GM23338 (cell line): ENCODE measurements around the gene NCAPH2. TPM values are rescaled to one million over a fixed set of nuclear protein-coding genes. Genes with fewer than 3 reads are reported as not detected.
"Not testable (repeated sequence)": the region's sequence is repeated elsewhere in the genome, so short reads cannot be mapped to it uniquely, and the experiment has no call there.

Source experiments
- ATAC-seq: fragments of 200-7000 bp; cut with Tn5 transposase; 3 replicates; pipeline ENCODE4 v1.9.1; 2020
- DNase-seq: peaks from one replicate; pipeline ENCODE4 v3.0.0-alpha.2; 2015; ENCODE audit warnings: low spot score
- H2AFZ ChIP-seq: fragments of 200-600 bp; sonication (generic); 2 replicates; pipeline ENCODE4 v1.8.0; 2016; ENCODE audit warnings: antibody characterized with exemption, mild to moderate bottlenecking, moderate library complexity
- H3F3A ChIP-seq: fragments of 200-600 bp; sonication (generic); replicated peaks from 2 replicates; pipeline ENCODE4 v1.8.0; 2017; ENCODE audit warnings: antibody characterized with exemption, mixed run types, low read depth
- H3K27ac ChIP-seq: fragments of 200-600 bp; sonication (generic); 2 replicates; pipeline ENCODE4 v1.6.1; 2016; ENCODE audit warnings: low read depth
- H3K27me3 ChIP-seq: fragments of 200-600 bp; sonication (generic); 2 replicates; pipeline ENCODE4 v1.8.0; 2016; ENCODE audit warnings: mild to moderate bottlenecking, mixed run types, moderate library complexity; ENCODE audit not compliant: insufficient read depth
- H3K36me3 ChIP-seq: fragments of 200-600 bp; sonication (generic); 2 replicates; pipeline ENCODE4 v1.8.0; 2016; ENCODE audit warnings: mild to moderate bottlenecking; ENCODE audit not compliant: insufficient read depth
- H3K4me1 ChIP-seq: fragments of 200-600 bp; sonication (generic); 2 replicates; pipeline ENCODE4 v1.8.0; 2016; ENCODE audit warnings: mild to moderate bottlenecking, moderate library complexity; ENCODE audit not compliant: insufficient read depth
- H3K4me2 ChIP-seq: fragments of 200-600 bp; sonication (generic); 2 replicates; pipeline ENCODE4 v1.7.1; 2017; ENCODE audit warnings: mixed run types
- H3K4me3 ChIP-seq: fragments of 200-600 bp; sonication (generic); 2 replicates; pipeline ENCODE4 v1.6.1; 2016; ENCODE audit warnings: mixed run types
- H3K79me2 ChIP-seq: fragments of 200-600 bp; sonication (generic); replicated peaks from 2 replicates; pipeline ENCODE4 v1.8.0; 2017; ENCODE audit warnings: mild to moderate bottlenecking; ENCODE audit not compliant: insufficient read depth
- H3K9me2 ChIP-seq: fragments of 200-600 bp; sonication (generic); 2 replicates; pipeline ENCODE4 v1.8.0; 2017; ENCODE audit not compliant: insufficient read depth
- H4K20me1 ChIP-seq: fragments of 200-600 bp; sonication (generic); replicated peaks from 2 replicates; pipeline ENCODE4 v1.8.0; 2017; ENCODE audit warnings: mild to moderate bottlenecking; ENCODE audit not compliant: insufficient read depth
- H3K27ac Mint-ChIP-seq: 2 replicates; pipeline ENCODE4 v1.8.0; 2020; ENCODE audit warnings: inconsistent platforms, mild to moderate bottlenecking, moderate library complexity, mixed read lengths
- H3K27me3 Mint-ChIP-seq: 3 replicates; pipeline ENCODE4 v1.8.0; 2022; ENCODE audit warnings: low read depth, mild to moderate bottlenecking, moderate library complexity, mixed read lengths, inconsistent platforms; ENCODE audit not compliant: insufficient read depth, poor library complexity
- H3K36me3 Mint-ChIP-seq: 3 replicates; pipeline ENCODE4 v1.8.0; 2021; ENCODE audit warnings: low read depth, mild to moderate bottlenecking, inconsistent platforms, moderate library complexity, mixed read lengths
- H3K4me1 Mint-ChIP-seq: 3 replicates; pipeline ENCODE4 v1.8.0; 2020; ENCODE audit warnings: mild to moderate bottlenecking, inconsistent platforms, mixed read lengths
- H3K4me3 Mint-ChIP-seq: 3 replicates; pipeline ENCODE4 v1.8.0; 2021; ENCODE audit warnings: moderate library complexity, mild to moderate bottlenecking, inconsistent platforms, mixed read lengths
- H3K9me3 Mint-ChIP-seq: 3 replicates; pipeline ENCODE4 v1.8.0; 2020; ENCODE audit warnings: moderate library complexity, mild to moderate bottlenecking, inconsistent platforms, mixed read lengths
- CTCF ChIP-seq, 2 experiments: fragments of 200-600 bp in 1 of 2; sonication (generic) in 1 of 2; conservative IDR thresholded peaks; 2 replicates each; pipeline versions ENCODE4 v1.5.1 to v1.6.1; 2016 to 2017; ENCODE audit warnings: antibody characterized with exemption in 2 of 2, low read depth in 2 of 2, mild to moderate bottlenecking in 2 of 2, moderate library complexity in 1 of 2
- ETS1 ChIP-seq: IDR thresholded peaks from 2 replicates; pipeline ENCODE4 v1.6.1; 2016; ENCODE audit warnings: antibody characterized with exemption
- EZH2phosphoT487 ChIP-seq: fragments of 200-600 bp; sonication (generic); IDR thresholded peaks from one replicate; pipeline ENCODE4 v1.8.1; 2018; ENCODE audit warnings: antibody characterized with exemption; ENCODE audit not compliant: unreplicated experiment
- JUNB ChIP-seq: IDR thresholded peaks from one replicate; pipeline ENCODE4 v1.6.1; 2016; ENCODE audit warnings: antibody characterized with exemption; ENCODE audit not compliant: unreplicated experiment
- NANOG ChIP-seq: IDR thresholded peaks from 2 replicates; pipeline ENCODE4 v1.6.1; 2016; ENCODE audit warnings: antibody characterized with exemption, borderline replicate concordance
- POLR2AphosphoS5 ChIP-seq: IDR thresholded peaks from 2 replicates; pipeline ENCODE4 v1.6.1; 2016; ENCODE audit warnings: antibody characterized with exemption, low read depth
- REST ChIP-seq: IDR thresholded peaks from one replicate; pipeline ENCODE4 v1.6.1; 2018; ENCODE audit warnings: antibody characterized with exemption; ENCODE audit not compliant: unreplicated experiment
- ZNF114 ChIP-seq: fragments of 250-450 bp; sonication (Bioruptor Pico); IDR thresholded peaks from 2 replicates; pipeline ENCODE4 v1.5.0; 2020; ENCODE audit warnings: mild to moderate bottlenecking, moderate library complexity
- polyA plus RNA-seq: library from polyadenylated mRNA; unstranded; fragments of >200 nt; fragmentation: Nextera tagmentation; extraction: Ambion mirVana; gene quantifications from 2 replicates; pipeline ENCODE4 v1.2.1, GENCODE V29; 2016
- total RNA-seq: library from RNA; depleted of rRNA; stranded (reverse); fragments of >200 nt; shearing (Covaris generic); gene quantifications from 2 replicates; pipeline ENCODE4 v1.2.3, GENCODE V29; 2014

Gene NCAPH2
- total and polyA plus RNA-seq, 2 experiments from 2014 or later: 52.2 to 76.1 TPM

GRCh38 chr22:50533856-50534711, 26.1 kb downstream of the NCAPH2 start:
- H3K4me2 ChIP-seq, H3K27ac Mint-ChIP-seq, H3K36me3 ChIP-seq, H3K4me1 Mint-ChIP-seq, H3K4me1 ChIP-seq, H3K4me3 Mint-ChIP-seq, H3K9me2 ChIP-seq, H3K9me3 Mint-ChIP-seq, DNase-seq, H3K4me3 ChIP-seq, H3K79me2 ChIP-seq, H3K27ac ChIP-seq, ATAC-seq, H3F3A ChIP-seq, H2AFZ ChIP-seq, H4K20me1 ChIP-seq, H3K36me3 Mint-ChIP-seq: not testable (repeated sequence)
- peaks cover 55% of the 10 kb centered on the region for H3K27me3 Mint-ChIP-seq
- peaks cover 57% of the 10 kb centered on the region for H3K27me3 ChIP-seq

- Mint-ChIP-seq H3K36me3 (no peaks in the 10 kb centered on the region), H3K4me3 (no peak overlapping the region), H3K9me3 (no peaks in the 10 kb centered on the region), H3K27me3 (peaks cover 48% of the 10 kb centered on the region), H3K4me1 (peaks cover 4% of the 10 kb centered on the region; the same call in 1 of the 3 replicates), H3K27ac (no peak overlapping the region)
- ATAC-seq: no peak
- Histone ChIP-seq H3F3A (no peaks in the 10 kb centered on the region), H3K79me2 (no peaks in the 10 kb centered on the region), H3K36me3 (no peaks in the 10 kb centered on the region), H3K9me2 (no peaks in the 10 kb centered on the region), H3K4me2 (no peak overlapping the region), H4K20me1 (no peaks in the 10 kb centered on the region; the same call in 1 of the 2 replicates), H3K27me3 (peaks cover 47% of the 10 kb centered on the region), H3K4me1 (0 out of 2 replicates have a peak, but pooled peaks cover 4% of the 10 kb centered on the region), H3K4me3 (no peak overlapping the region), H3K27ac (no peak overlapping the region), H2AFZ (no peak overlapping the region)
- TF ChIP-seq NANOG: no peak
- TF ChIP-seq CTCF (conservative IDR thresholded peaks at IDR 0.05; ENCODE audit: low read depth in 2 of 2): no peak
- no peak for TF ChIP-seq EZH2phosphoT487
- DNase-seq: no peak
These were observed 27.1 kb downstream of the NCAPH2 start for GRCh38 chr22:50535113-50535512.

GRCh38 chr22:50536226-50536625, 28.2 kb downstream of the NCAPH2 start:
- no peak overlapping the region for H2AFZ ChIP-seq
- H3K4me2 ChIP-seq: no peak overlapping the region
- no peaks in the 10 kb centered on the region for H3F3A ChIP-seq
- no peak overlapping the region for H3K27ac ChIP-seq
- peaks cover 36% of the 10 kb centered on the region for H3K27me3 ChIP-seq
- H3K27ac Mint-ChIP-seq: no peak overlapping the region
- no peaks in the 10 kb centered on the region for H3K36me3 Mint-ChIP-seq
- peaks cover 4% of the 10 kb centered on the region; the same call in 1 of the 3 replicates for H3K4me1 Mint-ChIP-seq
- no peaks in the 10 kb centered on the region for H3K9me3 Mint-ChIP-seq
- H3K27me3 Mint-ChIP-seq: peaks cover 38% of the 10 kb centered on the region
- no peaks in the 10 kb centered on the region; the same call in 1 of the 2 replicates for H4K20me1 ChIP-seq
- no peak overlapping the region for H3K4me3 Mint-ChIP-seq
- H3K4me3 ChIP-seq: no peak overlapping the region
- H3K9me2 ChIP-seq: no peaks in the 10 kb centered on the region
- ATAC-seq (no peak), DNase-seq (no peak)
- no peaks in the 10 kb centered on the region for H3K36me3 ChIP-seq
- H3K79me2 ChIP-seq: no peaks in the 10 kb centered on the region
- H3K4me1 ChIP-seq: 0 out of 2 replicates have a peak, but pooled peaks cover 1% of the 10 kb centered on the region
- TF ChIP-seq NANOG (no peak), REST (no peak), JUNB (no peak), CTCF (conservative IDR thresholded peaks at IDR 0.05; ENCODE audit: low read depth in 2 of 2) (no peak), ZNF114 (CRISPR knock-in tag) (no peak), ETS1 (no peak), POLR2AphosphoS5 (no peak)
